Kidney tubule cell (primary cell): ENCODE results near the gene ZNF444.
A peak's percentile ranks its signal among the peaks of the same experiment; 100 is the strongest.
"Not testable (repeated sequence)": the region's sequence is repeated elsewhere in the genome, so short reads cannot be mapped to it uniquely, and the experiment has no call there.

Source experiments
- DNase-seq: peaks from one replicate; pipeline ENCODE4 v3.0.0-alpha.2; 2018; ENCODE audit warnings: low spot score

The ZNF444 gene

DNA sequence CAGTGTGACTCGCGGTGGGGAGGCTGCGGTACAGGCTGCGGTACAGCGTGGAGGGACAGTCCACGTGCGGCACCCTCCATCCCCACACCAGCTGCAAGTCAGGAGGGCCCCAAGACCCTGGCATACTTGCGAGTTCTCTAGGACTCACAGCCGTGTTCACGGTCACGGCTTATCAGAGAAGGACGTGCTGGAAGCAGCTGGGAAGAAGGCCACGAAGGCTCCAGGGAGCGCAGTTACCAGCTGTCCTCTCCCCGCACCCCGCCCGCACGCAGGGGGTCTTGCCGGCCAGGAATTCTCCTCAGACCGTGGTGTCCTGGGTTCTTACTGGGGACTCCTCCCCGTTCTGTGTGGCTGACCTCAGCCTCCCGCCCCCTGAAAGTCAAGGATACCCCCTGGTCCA is 6.2 kb downstream of the ZNF444 start:
- no peak for DNase-seq

DNA sequence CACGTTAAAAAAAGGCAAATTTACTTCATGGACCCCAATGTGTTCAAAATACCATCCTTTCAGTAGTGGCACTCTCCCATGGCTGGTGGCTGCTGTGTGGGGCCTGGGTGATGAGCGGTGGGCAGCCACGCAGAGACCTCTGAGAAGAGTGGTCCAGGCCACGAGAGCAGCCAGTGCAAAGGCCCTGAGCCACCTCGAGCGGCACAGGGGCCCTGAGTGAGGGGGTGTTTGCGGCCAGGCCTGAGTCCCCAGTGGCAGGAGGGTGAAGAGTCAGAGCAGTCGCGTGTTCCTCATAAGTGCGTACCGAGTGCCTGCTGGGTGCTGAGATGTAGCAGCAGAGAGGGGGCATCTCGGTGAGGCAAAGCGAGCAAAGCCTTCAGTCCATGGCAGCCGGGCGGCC is 7.0 kb downstream of the ZNF444 start:
- no peak for DNase-seq

DNA sequence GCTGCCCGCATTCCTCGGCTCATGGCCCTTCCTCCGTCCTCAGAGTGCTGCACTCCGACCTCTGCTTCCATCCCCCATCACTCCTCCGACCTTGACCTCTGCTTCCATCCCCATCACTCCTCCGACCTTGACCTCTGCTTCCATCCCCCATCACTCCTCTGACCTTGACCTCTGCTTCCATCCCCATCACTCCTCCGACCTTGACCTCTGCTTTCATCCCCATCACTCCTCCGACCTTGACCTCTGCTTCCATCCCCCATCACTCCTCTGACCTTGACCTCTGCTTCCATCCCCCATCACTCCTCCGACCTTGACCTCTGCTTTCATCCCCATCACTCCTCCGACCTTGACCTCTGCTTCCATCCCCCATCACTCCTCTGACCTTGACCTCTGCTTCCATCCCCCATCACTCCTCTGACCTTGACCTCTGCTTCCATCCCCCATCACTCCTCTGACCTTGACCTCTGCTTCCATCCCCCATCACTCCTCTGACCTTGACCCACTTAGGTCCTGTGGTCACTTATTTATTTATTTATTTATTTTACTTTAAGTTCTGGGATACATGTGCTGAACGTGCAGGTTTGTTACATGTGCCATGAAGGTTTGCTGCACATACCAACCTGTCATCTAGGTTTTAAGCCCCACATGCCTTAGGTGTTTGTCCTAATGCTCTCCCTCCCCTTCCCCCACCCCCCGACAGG is 8.0 kb downstream of the ZNF444 start:
- DNase-seq = not testable (repeated sequence)

DNA sequence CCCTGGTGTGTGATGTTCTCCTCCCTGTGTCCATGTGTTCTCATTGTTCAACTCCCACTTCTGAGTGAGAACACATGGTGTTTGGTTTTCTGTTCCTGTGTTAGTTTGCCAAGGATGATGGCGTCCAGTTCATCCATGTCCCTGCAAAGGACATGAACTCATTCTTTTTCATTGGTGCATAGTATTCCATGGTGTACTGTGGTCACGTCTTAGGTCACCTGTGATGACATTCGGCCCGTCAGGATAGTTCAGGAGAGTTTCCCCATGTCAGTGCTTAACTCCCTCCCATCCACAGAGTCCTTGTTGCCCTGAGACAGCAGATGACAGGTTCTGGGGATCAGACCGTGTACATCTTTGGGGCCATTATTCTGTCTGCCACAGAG is 8.6 kb downstream of the ZNF444 start:
- no peak for DNase-seq

DNA sequence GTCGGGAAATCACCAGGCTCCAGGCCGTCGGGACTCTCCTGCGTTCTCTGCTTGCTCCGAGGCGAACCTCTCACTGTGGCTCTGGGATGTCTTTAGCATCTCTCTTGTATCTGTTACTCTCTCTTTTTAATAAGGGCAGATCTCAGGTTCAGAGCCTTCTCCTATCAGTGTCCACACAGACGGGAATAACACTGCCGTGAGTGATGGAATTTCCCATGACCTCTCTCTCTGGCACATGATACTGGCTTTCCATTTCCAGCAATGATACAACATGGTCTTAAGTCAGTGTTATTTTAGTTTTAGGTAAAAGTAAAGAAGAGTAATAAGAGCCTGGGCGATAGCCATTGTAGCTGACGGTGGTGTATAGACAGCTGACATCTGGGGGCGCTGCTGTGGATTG is 9.3 kb downstream of the ZNF444 start:
- DNase-seq = no peak

DNA sequence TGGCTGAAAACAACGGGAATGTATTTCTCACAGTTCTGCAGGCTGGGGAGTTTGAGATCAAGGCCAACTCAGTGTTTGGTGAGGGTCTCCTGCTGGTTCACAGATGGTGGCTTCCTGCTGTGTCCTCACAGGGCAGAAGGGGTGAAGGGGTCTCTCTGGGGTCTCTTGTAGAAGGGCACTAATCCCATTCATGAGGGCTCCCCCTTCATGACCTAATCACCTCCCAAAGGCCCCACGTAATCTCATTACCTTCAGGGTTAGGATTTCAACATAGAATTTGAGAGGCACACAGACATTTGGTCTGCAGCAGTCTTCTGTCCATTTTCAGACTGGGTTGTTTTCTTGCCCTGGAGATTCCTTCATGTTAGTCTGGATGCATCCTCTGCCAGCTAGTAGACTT is 11.6 kb downstream of the ZNF444 start:
- no peak for DNase-seq

DNA sequence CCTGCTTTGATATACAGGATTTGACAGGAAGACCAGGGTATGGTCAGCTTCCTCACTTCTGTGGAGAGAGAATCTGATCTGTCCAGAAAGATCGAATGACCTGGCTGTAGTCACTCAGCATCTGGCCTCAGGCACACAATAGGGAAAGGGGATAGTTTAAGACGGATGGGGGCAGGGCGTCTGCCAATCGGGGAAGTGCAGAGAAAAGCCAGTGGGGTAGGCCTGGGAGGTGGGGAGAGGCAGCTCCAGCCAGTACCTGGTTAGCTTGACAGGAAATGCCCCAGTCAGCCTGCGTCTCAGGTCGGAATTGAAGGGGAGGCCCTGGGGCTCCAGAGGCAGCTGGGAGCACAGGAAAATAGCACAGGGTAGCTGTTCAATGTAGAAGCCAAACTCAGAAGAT is 12.4 kb downstream of the ZNF444 start:
- DNase-seq = no peak

DNA sequence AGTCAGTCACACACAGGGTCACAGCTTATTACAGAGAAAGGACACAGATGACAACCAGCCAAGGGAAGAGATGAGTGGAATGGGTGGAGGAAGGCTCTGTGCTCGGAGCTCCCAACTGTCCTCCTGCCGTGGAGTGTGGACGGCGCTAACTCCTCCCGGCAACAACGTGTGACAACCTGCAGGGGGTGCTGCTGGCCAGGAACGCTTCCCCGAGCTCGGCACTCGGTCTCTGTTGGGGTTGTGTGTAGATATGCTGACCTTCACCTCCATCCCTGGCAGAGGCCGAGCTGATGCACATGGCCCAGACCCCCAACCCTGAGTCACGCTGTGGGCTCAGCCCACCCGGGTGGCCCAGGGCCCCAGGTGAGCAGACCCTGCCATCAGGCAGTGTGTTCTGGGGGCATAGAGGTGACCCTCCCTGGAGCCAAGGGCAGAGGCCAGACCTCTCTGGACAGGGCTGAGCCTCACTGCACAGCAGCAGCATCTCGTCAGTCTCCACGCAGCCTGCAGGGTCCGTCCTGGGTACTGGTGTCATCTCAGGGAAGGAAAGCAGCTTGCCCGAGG is 14.1 kb downstream of the ZNF444 start:
- DNase-seq = no peak

DNA sequence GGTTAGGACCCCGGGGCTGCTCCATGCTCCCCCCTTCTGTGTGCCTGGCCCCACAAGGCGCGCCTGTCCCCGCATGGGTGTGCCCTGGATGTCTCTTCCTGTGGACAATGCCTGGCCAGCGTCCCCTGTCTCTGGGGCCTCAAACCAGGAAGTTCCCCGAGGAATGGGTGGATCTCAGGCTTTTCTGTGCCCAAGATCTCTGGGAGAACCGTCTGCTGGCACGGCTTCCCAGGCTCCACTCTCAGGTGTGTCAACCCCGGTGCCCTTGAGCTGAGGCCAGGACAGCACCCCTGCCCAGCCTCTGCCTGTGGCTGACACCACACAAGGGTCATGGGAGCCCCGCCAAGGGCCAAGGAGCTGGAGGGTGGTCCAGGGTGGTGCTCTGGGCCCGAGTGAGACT is 15.7 kb downstream of the ZNF444 start:
- no peak for DNase-seq

DNA sequence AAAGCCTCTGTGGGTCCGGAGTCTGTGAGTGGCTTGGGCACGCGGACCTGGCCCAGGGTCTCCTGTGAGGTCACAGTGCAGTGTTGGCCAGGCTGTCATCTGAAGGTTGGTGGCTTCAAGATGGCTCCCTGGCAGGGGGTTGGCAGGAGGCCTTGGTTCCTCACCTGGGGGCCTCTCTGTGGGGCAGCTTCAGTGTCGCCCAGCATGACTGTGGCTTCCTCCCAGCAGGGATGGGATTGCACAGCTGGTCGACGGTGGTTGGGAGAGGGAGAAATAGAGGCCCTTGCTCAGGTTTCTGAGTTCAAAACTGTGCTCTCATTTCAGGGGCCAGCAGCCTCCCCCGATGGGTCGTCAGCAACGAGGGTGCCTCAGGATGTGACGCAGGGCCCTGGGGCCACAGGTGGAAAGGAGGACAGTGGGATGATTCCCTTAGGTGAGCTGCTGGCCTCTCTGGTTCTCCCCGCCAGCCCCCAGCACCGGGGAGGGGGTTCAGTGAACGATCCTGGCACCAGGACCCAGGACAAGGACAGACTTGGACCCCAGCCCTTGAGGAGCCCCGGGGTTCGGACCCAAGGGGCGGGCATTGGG is 17.2 kb downstream of the ZNF444 start:
- no peak for DNase-seq

DNA sequence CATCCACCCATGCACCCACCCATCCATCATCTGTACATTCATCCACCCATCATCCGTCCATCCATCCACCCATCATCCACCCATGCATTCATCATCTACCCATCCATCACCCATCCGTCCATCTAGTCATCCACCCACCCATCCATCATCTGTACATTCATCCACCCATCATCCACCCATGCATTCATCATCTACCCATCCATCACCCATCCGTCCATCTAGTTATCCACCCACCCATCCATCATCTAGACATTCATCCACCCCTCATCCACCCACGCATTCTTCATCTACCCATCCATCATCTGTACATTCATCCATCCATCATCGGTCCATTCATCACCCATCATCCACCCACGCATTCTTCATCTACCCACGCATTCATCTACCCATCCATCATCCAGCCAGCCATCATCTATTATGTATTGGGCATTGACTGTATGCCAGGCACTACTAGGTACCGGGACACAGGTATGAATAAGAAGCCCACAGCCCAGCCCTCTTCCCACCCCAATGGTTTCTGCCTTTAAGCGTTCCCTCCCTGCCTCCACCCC is 18.0 kb downstream of the ZNF444 start:
- DNase-seq = peak; percentile 47

DNA sequence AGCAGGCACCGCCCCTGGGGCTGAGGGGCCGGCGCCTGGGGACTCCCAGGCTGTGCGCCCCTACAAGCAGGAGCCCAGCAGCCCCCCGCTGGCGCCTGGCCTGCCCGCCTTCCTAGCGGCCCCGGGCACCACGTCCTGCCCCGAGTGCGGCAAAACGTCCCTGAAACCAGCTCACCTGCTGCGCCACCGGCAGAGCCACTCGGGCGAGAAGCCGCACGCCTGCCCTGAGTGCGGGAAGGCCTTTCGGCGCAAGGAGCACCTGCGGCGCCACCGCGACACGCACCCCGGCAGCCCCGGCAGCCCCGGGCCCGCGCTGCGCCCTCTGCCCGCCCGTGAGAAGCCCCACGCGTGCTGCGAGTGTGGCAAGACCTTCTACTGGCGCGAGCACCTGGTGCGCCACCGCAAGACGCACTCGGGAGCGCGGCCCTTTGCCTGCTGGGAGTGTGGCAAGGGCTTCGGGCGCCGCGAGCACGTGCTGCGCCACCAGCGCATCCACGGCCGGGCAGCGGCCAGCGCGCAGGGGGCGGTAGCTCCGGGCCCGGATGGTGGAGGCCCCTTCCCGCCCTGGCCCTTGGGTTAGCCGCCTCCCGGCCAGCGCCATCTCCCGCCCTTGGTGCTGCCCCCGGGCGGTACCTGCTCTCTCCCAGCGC is 18.7 kb downstream of the ZNF444 start:
- no peak for DNase-seq

DNA sequence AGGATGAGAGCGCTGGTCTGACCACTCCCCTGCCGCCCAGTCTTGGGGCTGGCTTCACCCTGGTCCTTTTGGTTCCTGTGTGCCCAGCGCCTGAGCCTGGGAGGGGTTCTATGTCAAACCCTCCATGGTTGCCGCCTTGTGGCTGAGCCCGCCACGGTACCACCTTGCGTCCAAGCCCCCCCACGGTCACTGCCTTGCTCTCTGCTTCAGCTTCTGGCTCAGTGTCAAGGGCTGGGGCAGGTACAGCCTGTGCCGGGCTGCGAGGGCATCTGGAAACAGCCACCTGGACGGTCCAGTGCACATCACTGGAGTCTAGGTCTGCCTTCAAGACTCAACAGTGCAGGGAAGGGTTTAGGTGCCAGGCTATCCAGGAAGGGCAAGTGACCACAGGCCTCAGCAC is 20.4 kb downstream of the ZNF444 start:
- DNase-seq = no peak

DNA sequence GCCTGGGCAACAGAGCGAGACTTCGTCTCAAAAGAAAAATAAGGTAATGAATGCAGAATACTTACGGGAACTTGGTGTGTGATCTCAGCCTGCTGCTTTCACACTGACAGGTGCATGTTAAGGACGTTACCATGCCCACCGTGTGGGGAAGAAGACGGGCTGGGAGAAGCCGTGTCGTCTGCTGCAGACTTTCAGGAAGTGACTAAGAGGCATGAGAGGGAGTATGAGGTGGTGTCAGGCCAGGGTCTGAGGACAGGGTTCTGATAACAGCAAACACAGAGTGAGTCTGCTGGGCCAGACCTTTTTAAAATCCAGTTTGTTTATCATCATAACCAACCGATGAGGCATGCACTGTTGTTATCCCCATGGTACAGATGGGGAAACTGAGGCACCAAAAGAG is 21.2 kb downstream of the ZNF444 start:
- peak; percentile 74 for DNase-seq

DNA sequence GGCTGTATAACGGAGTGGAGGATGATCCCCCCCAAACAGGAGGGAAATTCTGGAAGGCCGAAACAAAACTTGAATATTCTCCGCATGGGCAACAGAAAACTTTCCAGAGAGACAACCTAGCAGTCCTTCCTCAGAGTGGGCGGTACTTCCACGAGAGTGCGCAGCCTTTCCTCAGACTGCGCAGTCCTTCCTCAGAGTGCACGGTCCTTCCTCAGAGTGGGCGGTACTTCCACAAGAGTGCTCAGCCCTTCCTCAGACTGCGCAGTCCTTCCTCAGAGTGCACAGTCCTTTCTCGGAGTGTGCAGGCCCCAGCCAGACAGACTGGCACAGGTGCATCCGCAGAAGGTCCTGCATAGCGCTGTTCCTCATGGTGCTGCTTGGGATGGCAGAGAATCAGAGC is 22.0 kb downstream of the ZNF444 start:
- no peak for DNase-seq

DNA sequence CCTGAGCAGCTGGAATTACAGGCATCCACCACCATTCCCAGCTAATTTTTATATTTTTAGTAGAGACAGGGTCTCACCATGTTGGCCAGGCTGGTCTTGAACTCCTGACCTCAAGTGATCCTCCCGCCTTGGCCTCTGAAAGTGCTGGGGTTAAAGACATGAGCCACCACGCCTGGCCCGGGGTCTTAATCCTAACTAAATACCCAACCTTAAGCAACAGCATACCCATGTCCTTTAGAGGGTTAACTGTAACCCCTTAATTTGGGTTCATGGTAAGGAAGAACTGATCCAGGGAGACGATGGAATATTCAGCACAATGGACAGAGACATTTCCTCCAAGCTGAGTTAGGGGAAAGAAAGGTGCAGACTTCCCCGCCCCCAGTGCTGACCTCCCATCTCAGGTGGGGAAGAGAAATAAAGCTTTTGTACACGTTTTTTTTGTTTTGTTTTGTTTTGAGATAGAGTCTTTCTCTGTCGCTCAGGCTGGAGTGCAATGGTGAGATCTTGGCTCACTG is 26.0 kb downstream of the ZNF444 start:
- DNase-seq = no peak

DNA sequence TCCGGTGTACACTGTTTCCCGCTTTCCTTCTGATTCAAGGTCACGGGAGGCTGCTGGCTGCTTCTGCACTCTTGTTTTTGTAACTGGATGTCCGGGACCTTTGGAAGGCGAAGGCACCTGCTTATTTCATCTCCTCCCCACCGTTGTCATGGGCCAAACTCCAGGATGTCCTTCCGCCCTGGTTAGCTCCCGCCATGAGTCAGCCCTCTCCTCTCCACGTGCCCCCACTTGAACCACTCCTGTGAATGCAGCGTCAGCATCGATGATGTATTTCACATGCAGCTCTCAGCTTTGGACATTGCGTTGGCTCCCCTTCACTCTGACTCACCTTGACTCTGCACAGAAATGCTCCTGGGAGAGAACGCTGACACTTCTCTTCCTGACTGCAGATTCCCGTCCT is 29.2 kb downstream of the ZNF444 start:
- peak; percentile 97 for DNase-seq

DNA sequence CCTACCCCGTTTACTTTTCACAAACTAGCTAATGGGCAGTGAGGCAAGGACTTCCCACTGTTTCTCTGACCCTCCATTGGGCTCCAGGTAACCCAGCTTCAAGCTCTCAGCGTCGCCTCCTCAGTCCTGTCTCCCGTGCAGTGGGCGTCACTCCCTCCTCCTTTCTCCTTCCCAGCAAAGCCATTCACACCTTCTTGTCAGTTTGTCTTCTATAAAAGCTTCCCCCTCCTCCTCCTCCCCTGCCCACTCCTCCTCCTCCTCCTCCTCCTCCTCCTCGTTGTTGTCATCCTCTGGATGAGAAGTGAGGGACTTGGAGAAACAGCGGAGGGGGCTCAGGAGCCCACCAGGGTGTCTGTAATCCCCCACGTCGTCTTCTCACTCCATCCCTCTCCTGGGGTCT is 33.0 kb downstream of the ZNF444 start:
- DNase-seq = no peak

DNA sequence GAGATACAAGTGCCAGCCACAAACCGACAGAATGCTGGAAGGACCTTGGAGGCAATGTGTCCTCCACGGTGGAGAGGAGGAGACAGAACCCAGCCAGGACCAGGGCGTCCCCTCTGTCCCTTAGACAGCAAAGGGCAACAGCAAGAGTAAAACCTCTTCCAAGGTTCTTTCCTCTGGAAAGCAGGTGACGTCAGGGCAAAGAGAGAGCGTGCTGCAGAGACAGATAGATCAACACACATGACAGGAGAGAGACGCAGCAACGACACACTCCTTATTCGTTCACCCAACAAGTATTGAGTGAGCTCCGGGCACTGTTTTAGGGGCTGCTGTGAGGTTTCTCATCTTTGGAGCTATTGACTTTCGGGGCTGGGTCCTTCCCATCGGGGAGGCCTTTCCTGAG is 33.5 kb downstream of the ZNF444 start:
- DNase-seq = no peak

DNA sequence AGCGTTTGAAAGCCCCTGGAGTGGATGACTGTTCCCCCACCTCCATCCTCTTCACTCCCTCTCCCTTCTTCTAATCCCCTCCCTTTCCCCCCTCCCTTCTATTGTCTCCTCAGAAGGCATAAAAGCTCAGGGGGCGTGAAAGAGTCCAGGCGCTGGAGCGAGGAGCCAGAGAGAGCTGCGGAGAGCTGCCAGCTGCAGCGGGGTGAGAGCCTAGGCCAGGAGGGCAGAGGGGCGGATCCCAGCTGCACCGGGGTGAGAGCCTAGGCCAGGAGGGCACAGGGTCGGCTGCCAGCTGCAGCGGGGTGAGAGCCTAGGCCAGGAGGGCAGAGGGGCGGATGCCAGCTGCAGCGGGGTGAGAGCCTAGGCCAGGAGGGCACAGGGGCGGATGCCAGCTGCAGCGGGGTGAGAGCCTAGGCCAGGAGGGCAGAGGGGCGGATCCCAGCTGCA is 34.8 kb downstream of the ZNF444 start, which contains the start of gene GALP:
Gene GALP (plus strand): TSS at position 148 of the 447 bp plus-strand sequence. CDS start 1,101 bp downstream, outside the sequence.
- DNase-seq = not testable (repeated sequence)

DNA sequence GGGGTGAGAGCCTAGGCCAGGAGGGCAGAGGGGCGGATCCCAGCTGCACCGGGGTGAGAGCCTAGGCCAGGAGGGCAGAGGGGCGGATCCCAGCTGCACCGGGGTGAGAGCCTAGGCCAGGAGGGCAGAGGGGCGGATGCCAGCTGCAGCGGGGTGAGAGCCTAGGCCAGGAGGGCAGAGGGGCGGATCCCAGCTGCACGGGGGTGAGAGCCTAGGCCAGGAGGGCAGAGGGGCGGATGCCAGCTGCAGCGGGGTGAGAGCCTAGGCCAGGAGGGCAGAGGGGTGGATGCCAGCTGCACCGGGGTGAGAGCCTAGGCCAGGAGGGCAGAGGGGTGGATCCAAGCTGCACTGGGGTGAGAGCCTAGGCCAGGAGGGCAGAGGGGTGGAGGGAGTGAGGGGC is 35.2 kb downstream of the ZNF444 start:
- DNase-seq = not testable (repeated sequence)

DNA sequence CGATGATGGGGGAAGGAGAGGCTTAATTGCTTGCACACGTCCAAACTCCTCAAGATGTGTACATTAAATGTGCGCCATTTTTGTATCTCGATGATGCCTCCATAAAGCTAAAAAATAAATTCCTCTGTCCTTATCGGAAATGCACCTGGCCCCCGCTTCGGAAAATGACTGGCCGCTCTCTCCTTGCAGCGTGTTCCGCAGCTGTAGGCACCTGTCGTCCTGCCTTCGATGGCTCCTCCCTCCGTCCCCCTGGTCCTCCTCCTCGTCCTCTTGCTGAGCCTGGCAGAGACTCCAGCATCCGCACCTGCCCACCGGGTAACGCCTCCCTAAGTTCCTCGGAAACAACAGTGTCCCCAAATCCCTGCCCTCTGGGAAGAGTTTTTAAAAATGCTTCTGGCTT is 35.8 kb downstream of the ZNF444 start:
- no peak for DNase-seq
